ENCODE measurements around the gene BRAP.

DNA sequence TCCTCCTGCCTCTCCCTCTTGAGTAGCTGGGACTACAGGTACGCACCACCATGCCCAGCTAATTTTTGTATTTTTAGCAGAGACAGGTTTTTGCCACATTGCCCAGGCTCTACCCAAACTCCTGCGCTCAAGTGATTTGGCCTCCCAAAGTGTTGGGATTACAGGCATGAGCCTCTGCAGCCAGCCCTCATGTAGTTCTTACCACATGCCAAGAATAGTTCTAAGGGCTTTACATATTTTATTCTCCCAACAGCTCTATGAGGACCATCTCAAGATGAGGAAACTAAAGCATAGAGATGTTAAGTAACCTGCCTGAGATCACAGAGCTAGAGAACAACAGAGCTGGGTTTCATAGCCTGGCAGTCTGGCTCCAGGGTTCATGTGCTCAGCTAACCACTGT is 43.0 kb upstream of the BRAP start:
- TF ChIP-seq CTCF (IDR thresholded peaks at IDR 0.05), result no peak
- no peak for TF ChIP-seq POLR2AphosphoS5 (IDR thresholded peaks at IDR 0.05)
- no peak for TF ChIP-seq EP300 (IDR thresholded peaks at IDR 0.05)
